Esophagus squamous epithelium (tissue), 5 donors: ENCODE data around the gene HLX. TPM values are rescaled to one million over a fixed set of nuclear protein-coding genes. Genes with fewer than 3 reads are reported as not detected.

Source experiments
- DNase-seq: peaks from one replicate; lab custom pipeline; 2025; lab: John Stamatoyannopoulos, UW
- H3K27ac ChIP-seq, 4 donors: fragments of 200-600 bp; sonication (generic); one replicate each; pipeline ENCODE4 v1.5.1; 2016 to 2019; ENCODE audit warnings: mild to moderate bottlenecking in 1 of 4
- H3K27me3 ChIP-seq, 4 donors: fragments of 200-600 bp; sonication (generic); 1 replicate in 3 of 4; 2 replicates in 1 of 4; pipeline versions ENCODE4 v1.5.1 to v1.6.0; 2017 to 2021; ENCODE audit warnings: antibody characterized with exemption in 1 of 4
- H3K36me3 ChIP-seq, 3 donors: fragments of 200-600 bp; sonication (generic); one replicate each; pipeline ENCODE4 v1.5.1; 2016 to 2019
- H3K4me1 ChIP-seq, 3 donors: fragments of 200-600 bp; sonication (generic); one replicate each; pipeline ENCODE4 v1.5.1; 2017 to 2019
- H3K4me3 ChIP-seq, 4 donors: fragments of 200-600 bp; sonication (generic); 1 replicate in 3 of 4; 2 replicates in 1 of 4; pipeline ENCODE4 v1.5.1; 2016 to 2019; ENCODE audit warnings: mild to moderate bottlenecking in 2 of 4, moderate library complexity in 1 of 4
- H3K9me3 ChIP-seq, 3 donors: fragments of 200-600 bp; sonication (generic); one replicate each; pipeline ENCODE4 v1.5.1; 2016 to 2019
- CTCF ChIP-seq, 6 experiments: fragments of 450-650 bp in 4 of 6; fragments of 200-600 bp in 2 of 6; sonication (generic) in 2 of 6; IDR thresholded peaks; one replicate each; pipeline ENCODE4 v1.5.1; 2016 to 2019; ENCODE audit warnings: antibody characterized with exemption in 6 of 6, mild to moderate bottlenecking in 4 of 6, moderate library complexity in 4 of 6
- POLR2A ChIP-seq, 4 donors: fragments of 450-650 bp; IDR thresholded peaks; one replicate each; pipeline ENCODE4 v1.6.1; 2017; ENCODE audit warnings: antibody characterized with exemption in 4 of 4, mild to moderate bottlenecking in 4 of 4, moderate library complexity in 3 of 4
- WGBS, 2 donors: methylation state at CpG; one replicate each; pipeline ENCODE4 v1.1.5; 2018; 5-methylcytosine and 5-hydroxymethylcytosine counted together
- intact Hi-C: fragments of 100-400 bp; cut with DNase I; formaldehyde crosslinking; loops from one replicate; pipeline ENCODE4 v1.15.0; 2022
- total RNA-seq, 4 donors: library from RNA; depleted of rRNA; stranded (reverse); fragments of >200 nt; gene quantifications; one replicate each; pipeline ENCODE4 v1.1.0, GENCODE V29; 2016
- donor health status: DM: yes; HTN: yes; CAD: no.

The HLX gene
- total RNA-seq, 4 donors from 2014 or later, result 0.23 to 7.2 (median 0.97) TPM

GRCh38 chr1:220924331-220924970 is 45.2 kb downstream of the HLX start:
- no peaks in the 10 kb centered on the region for H3K4me1 ChIP-seq
- no peak for DNase-seq
- H3K27ac ChIP-seq, result no peak overlapping the region
- 71 to 76% methylated on average over 3 of the region's 3 CpGs for WGBS, 2 donors
- TF ChIP-seq CTCF (IDR thresholded peaks at IDR 0.05), result no peak
- TF ChIP-seq POLR2A (IDR thresholded peaks at IDR 0.05), result no peak
- no peaks in the 10 kb centered on the region for H3K9me3 ChIP-seq
- H3K4me3 ChIP-seq, result no peak overlapping the region
- H3K36me3 ChIP-seq, result no peaks in the 10 kb centered on the region
- intact Hi-C loops, result no loop called here
- H3K27me3 ChIP-seq, result peaks cover 0 to 11% (median 0%) of the 10 kb centered on the region in 4 donors

- intact Hi-C loops, result no loop called here
- Histone ChIP-seq H3K9me3 (no peaks in the 10 kb centered on the region), H3K4me1 (no peaks in the 10 kb centered on the region), H3K4me3 (no peak overlapping the region), H3K36me3 (no peaks in the 10 kb centered on the region), H3K27me3 (peaks cover 0 to 11% (median 0%) of the 10 kb centered on the region in 4 donors), H3K27ac (no peak overlapping the region)
- TF ChIP-seq POLR2A (IDR thresholded peaks at IDR 0.05) (no peak), CTCF (IDR thresholded peaks at IDR 0.05) (no peak)
- DNase-seq, result no peak
- 78% methylated on average over 2 of the region's 2 CpGs for WGBS, 2 donors
Observed at GRCh38 chr1:220925707-220926106, 46.5 kb downstream of the HLX start.

GRCh38 chr1:220926146-220926545 is 46.9 kb downstream of the HLX start:
- peaks cover 0 to 11% (median 0%) of the 10 kb centered on the region in 4 donors for H3K27me3 ChIP-seq
- H3K27ac ChIP-seq, result no peak overlapping the region
- H3K4me3 ChIP-seq, result no peak overlapping the region
- H3K36me3 ChIP-seq, result no peaks in the 10 kb centered on the region
- no peak for DNase-seq
- H3K9me3 ChIP-seq, result no peaks in the 10 kb centered on the region
- TF ChIP-seq CTCF (IDR thresholded peaks at IDR 0.05) (no peak), POLR2A (IDR thresholded peaks at IDR 0.05) (no peak)
- intact Hi-C loops, result no loop called here
- WGBS, 2 donors, result 37 to 71% methylated on average over 2 to 4 of the region's 4 CpGs
- no peaks in the 10 kb centered on the region for H3K4me1 ChIP-seq

- Histone ChIP-seq H3K27me3 (peaks cover 0 to 11% (median 0%) of the 10 kb centered on the region in 4 donors), H3K27ac (no peak overlapping the region), H3K9me3 (no peaks in the 10 kb centered on the region), H3K36me3 (no peaks in the 10 kb centered on the region), H3K4me1 (no peaks in the 10 kb centered on the region), H3K4me3 (no peak overlapping the region)
- intact Hi-C loops, result no loop called here
- no peak for DNase-seq
- TF ChIP-seq CTCF (IDR thresholded peaks at IDR 0.05) (no peak), POLR2A (IDR thresholded peaks at IDR 0.05) (no peak)
- WGBS, 2 donors, result 25 to 59% methylated on average over 2 to 6 of the region's 6 CpGs
Observed at GRCh38 chr1:220927442-220927841, 48.2 kb downstream of the HLX start.

GRCh38 chr1:220928320-220928719 is 49.1 kb downstream of the HLX start:
- Histone ChIP-seq H3K27ac (no peak overlapping the region), H3K4me1 (no peaks in the 10 kb centered on the region), H3K36me3 (no peaks in the 10 kb centered on the region), H3K4me3 (no peak overlapping the region), H3K9me3 (no peaks in the 10 kb centered on the region), H3K27me3 (peaks cover 0 to 11% (median 0%) of the 10 kb centered on the region in 4 donors)
- DNase-seq, result no peak
- TF ChIP-seq POLR2A (IDR thresholded peaks at IDR 0.05), result no peak
- no peak for TF ChIP-seq CTCF (IDR thresholded peaks at IDR 0.05)
- 77 to 94% methylated on average over 1 of the region's 1 CpG for WGBS, 2 donors
- intact Hi-C loops, result no loop called here
